ENCODE data around the gene GRID1. TPM values are rescaled to one million over a fixed set of nuclear protein-coding genes. Genes with fewer than 3 reads are reported as not detected.

GRID1 gene
- total RNA-seq, 4 donors from 2014 or later = 1.4 to 4.9 (median 2.0) TPM

- intact Hi-C loops (cut with DNase I; ENCODE audit: low total_unique reads) = no loop called here
- H3K4me3 ChIP-seq (ENCODE audit: low read depth, poor library complexity, severe bottlenecking) = no peak overlapping the region
- TF ChIP-seq POLR2A (IDR thresholded peaks at IDR 0.05) = no peak
- TF ChIP-seq CTCF (IDR thresholded peaks at IDR 0.05) = no peak
- WGBS, 2 donors = 73 to 79% methylated on average over 2 of the region's 2 CpGs
- no peak for DNase-seq (ENCODE audit: low spot score in 2 of 2)
Observed at GRCh38 chr10:85888559-85888958, 478.0 kb downstream of the GRID1 start.

DNA sequence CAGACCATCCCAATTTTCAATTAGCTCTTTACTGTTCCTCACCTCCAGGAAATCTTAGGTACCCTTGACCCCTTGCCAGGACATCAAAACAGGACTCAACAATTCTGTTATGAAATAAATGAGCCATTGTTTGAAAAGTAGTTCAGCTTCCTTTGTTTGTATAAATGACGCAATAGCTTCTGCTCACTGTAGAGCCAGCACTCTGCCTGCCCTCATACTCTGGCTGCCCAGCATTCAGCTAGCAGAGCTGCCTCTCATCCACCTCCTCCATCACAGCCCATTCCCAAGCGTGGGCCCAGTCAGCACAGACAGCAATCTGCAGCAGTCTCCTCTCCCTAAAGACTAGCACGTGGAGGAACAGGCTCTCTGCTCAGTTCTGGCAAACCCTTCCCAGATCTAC lies 478.6 kb downstream of the GRID1 start:
- DNase-seq (ENCODE audit: low spot score in 2 of 2) = no peak
- WGBS, 2 donors = 50 to 70% methylated on average over 3 of the region's 3 CpGs

DNA sequence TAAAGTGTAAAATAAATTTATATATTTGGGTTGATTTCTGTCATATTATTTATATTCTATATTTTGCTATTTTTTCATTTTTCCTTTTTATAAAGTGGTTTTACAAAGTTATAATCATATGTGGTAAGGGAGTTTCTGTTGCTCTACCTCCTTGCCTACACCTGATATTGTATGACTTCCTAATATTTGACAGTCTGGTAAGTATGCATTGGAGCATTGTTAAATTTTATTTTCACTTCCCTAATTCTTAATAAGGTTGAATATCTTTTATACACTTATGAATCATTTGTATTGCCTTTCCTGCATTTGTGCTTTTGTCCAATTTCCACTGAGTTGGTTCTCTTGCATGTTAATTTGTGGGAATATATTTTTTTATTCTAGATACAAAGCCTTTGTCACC lies 492.4 kb downstream of the GRID1 start:
- no peak for DNase-seq (ENCODE audit: low spot score in 2 of 2)

More for the DNA sequence above, 478.6 kb downstream of the GRID1 start:
- no peak overlapping the region for H3K4me3 ChIP-seq (ENCODE audit: low read depth, poor library complexity, severe bottlenecking)
- intact Hi-C loops (cut with DNase I; ENCODE audit: low total_unique reads) = no loop called here
- TF ChIP-seq POLR2A (IDR thresholded peaks at IDR 0.05) = no peak
- TF ChIP-seq CTCF (IDR thresholded peaks at IDR 0.05) = no peak

DNA sequence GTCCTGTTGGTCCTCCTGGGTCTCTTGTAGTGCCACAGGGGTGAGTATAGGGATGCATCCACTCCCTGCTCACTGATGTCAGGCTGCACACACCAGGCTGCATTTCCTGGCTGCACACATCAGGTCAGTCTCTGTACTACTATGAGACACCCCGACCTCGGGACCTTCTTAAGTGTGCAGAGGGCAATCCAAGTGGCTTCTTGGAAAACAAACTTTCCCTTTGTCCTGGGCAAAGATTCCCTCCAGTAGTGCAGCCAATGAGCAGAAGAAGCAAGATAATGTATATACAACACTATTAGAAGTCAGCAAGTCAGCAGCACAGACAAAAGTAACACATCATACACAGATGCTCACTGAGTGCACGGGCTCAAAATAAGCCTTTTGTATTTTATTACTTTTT lies 493.5 kb downstream of the GRID1 start:
- TF ChIP-seq POLR2A (IDR thresholded peaks at IDR 0.05) = no peak
- no peak for TF ChIP-seq CTCF (IDR thresholded peaks at IDR 0.05)
- intact Hi-C loops (cut with DNase I; ENCODE audit: low total_unique reads) = no loop called here
- 86 to 90% methylated on average over 3 of the region's 3 CpGs for WGBS, 2 donors
- H3K4me3 ChIP-seq (ENCODE audit: low read depth, poor library complexity, severe bottlenecking) = no peak overlapping the region
- DNase-seq (ENCODE audit: low spot score in 2 of 2) = no peak

More for the DNA sequence above, 492.4 kb downstream of the GRID1 start:
- TF ChIP-seq POLR2A (IDR thresholded peaks at IDR 0.05) (no peak), CTCF (IDR thresholded peaks at IDR 0.05) (no peak)
- H3K4me3 ChIP-seq (ENCODE audit: low read depth, poor library complexity, severe bottlenecking) = no peak overlapping the region
- intact Hi-C loops (cut with DNase I; ENCODE audit: low total_unique reads) = no loop called here

GRCh38 chr10:85868627-85869499 lies 497.7 kb downstream of the GRID1 start:
- no peak overlapping the region for H3K4me3 ChIP-seq (ENCODE audit: low read depth, poor library complexity, severe bottlenecking)
- 83 to 89% methylated on average over 11 of the region's 11 CpGs for WGBS, 2 donors
- no peak for DNase-seq (ENCODE audit: low spot score in 2 of 2)
- intact Hi-C loops (cut with DNase I; ENCODE audit: low total_unique reads) = no loop called here
- TF ChIP-seq CTCF (IDR thresholded peaks at IDR 0.05) = no peak
- TF ChIP-seq POLR2A (IDR thresholded peaks at IDR 0.05) = no peak

Measured in lower leg skin (tissue), 4 donors.